SK-N-SH (cell line): ENCODE measurements around the gene CCNY. TPM values are rescaled to one million over a fixed set of nuclear protein-coding genes. Genes with fewer than 3 reads are reported as not detected.

Experiments used
- CTCF ChIA-PET: fragments of 300-600, 350-600 bp; formaldehyde crosslinking; extraction: SDS; loops from one replicate; lab custom pipeline; 2021; lab: Yijun Ruan, JAX
- POLR2A ChIA-PET: fragments of 350-600 bp; sonication (Branson Sonifier 250); formaldehyde crosslinking; extraction: SDS; loops from one replicate; lab custom pipeline; 2020; ENCODE audit warnings: antibody characterized with exemption, inconsistent platforms; lab: Yijun Ruan, JAX
- DNase-seq: peaks from one replicate; pipeline ENCODE4 v3.0.0; 2012
- H2AFZ ChIP-seq: fragments of 200-600 bp; sonication (generic); 2 replicates; pipeline ENCODE4 v1.8.1; 2016; ENCODE audit warnings: antibody characterized with exemption, mild to moderate bottlenecking, low read depth
- H3F3A ChIP-seq: fragments of 200-600 bp; sonication (generic); replicated peaks from 2 replicates; pipeline ENCODE3; 2016; ENCODE audit warnings: antibody characterized with exemption, mild to moderate bottlenecking; ENCODE audit not compliant: insufficient read depth
- H3K27ac ChIP-seq, 2 experiments: fragments of 200-500 bp in 1 of 2; fragments of 200-600 bp in 1 of 2; sonication (Bioruptor generic) in 1 of 2; sonication (generic), shearing (Covaris generic) in 1 of 2; 2 replicates each; pipeline versions ENCODE4 v1.5.1 to v1.6.1; 2014 to 2016; ENCODE audit warnings: low read depth in 2 of 2, inconsistent platforms in 1 of 2, low read length in 1 of 2, mild to moderate bottlenecking in 1 of 2, mixed read lengths in 1 of 2
- H3K27me3 ChIP-seq: fragments of 200-600 bp; sonication (generic), shearing (Covaris generic); 2 replicates; pipeline ENCODE4 v1.6.1; 2016; ENCODE audit warnings: mixed run types; ENCODE audit not compliant: insufficient read depth
- H3K36me3 ChIP-seq, 2 experiments: fragments of 200-500 bp in 1 of 2; fragments of 200-600 bp in 1 of 2; sonication (Bioruptor generic) in 1 of 2; sonication (generic) in 1 of 2; replicated peaks in 1 of 2; 2 replicates each; pipeline versions ENCODE3 to v1.5.1; 2014 to 2016; ENCODE audit warnings: low read length in 1 of 2, mild to moderate bottlenecking in 1 of 2; ENCODE audit not compliant: insufficient read depth in 2 of 2, control insufficient read depth in 1 of 2
- H3K4me1 ChIP-seq, 2 experiments: fragments of 200-500 bp in 1 of 2; fragments of 200-600 bp in 1 of 2; sonication (Bioruptor generic) in 1 of 2; sonication (generic), shearing (Covaris generic) in 1 of 2; 2 replicates each; pipeline versions ENCODE4 v1.5.1 to v1.6.1; 2014 to 2016; ENCODE audit warnings: low read depth in 1 of 2, low read length in 1 of 2, mixed run types in 1 of 2; ENCODE audit not compliant: insufficient read depth in 2 of 2, control insufficient read depth in 1 of 2
- H3K4me2 ChIP-seq: fragments of 200-600 bp; sonication (generic), shearing (Covaris generic); 2 replicates; pipeline ENCODE4 v1.6.1; 2017; ENCODE audit warnings: mixed run types
- H3K4me3 ChIP-seq, 2 experiments: fragments of 200-500 bp in 1 of 2; fragments of 200-600 bp in 1 of 2; sonication (Bioruptor generic) in 1 of 2; sonication (generic), shearing (Covaris generic) in 1 of 2; 2 replicates each; pipeline versions ENCODE4 v1.5.1 to v1.8.1; 2014 to 2016; ENCODE audit warnings: low read depth in 2 of 2, inconsistent platforms in 1 of 2, low read length in 1 of 2, mild to moderate bottlenecking in 1 of 2, mixed read lengths in 1 of 2, moderate library complexity in 1 of 2
- H3K79me2 ChIP-seq: fragments of 200-600 bp; sonication (generic); 2 replicates; pipeline ENCODE4 v1.8.1; 2017; ENCODE audit warnings: mild to moderate bottlenecking; ENCODE audit not compliant: insufficient read depth
- H3K9ac ChIP-seq: fragments of 200-600 bp; sonication (generic); 2 replicates; pipeline ENCODE4 v1.6.1; 2017; ENCODE audit warnings: mixed run types
- H3K9me2 ChIP-seq: fragments of 200-600 bp; sonication (generic); 2 replicates; pipeline ENCODE4 v1.6.1; 2017; ENCODE audit warnings: mixed run types
- H3K9me3 ChIP-seq: fragments of 200-600 bp; sonication (generic); 2 replicates; pipeline ENCODE4 v1.6.1; 2017; ENCODE audit warnings: mixed run types, mild to moderate bottlenecking, moderate library complexity
- H4K20me1 ChIP-seq: fragments of 200-600 bp; sonication (generic); 2 replicates; pipeline ENCODE4 v1.6.1; 2017; ENCODE audit warnings: mild to moderate bottlenecking, mixed run types; ENCODE audit not compliant: insufficient read depth
- CHD2 ChIP-seq: fragments of 150-350 bp; IDR thresholded peaks from 2 replicates; pipeline ENCODE4 v1.6.1; 2018; ENCODE audit warnings: low read length; ENCODE audit not compliant: partially characterized antibody
- EP300 ChIP-seq, 2 experiments: IDR thresholded peaks; 2 replicates each; pipeline versions ENCODE4 v1.4.0 to v1.6.1; 2012; ENCODE audit warnings: borderline replicate concordance in 1 of 2, low read depth in 1 of 2, low read length in 1 of 2
- FOSL2 ChIP-seq: IDR thresholded peaks from 2 replicates; pipeline ENCODE4 v1.4.0; 2012; ENCODE audit warnings: low read depth, mild to moderate bottlenecking, moderate library complexity, borderline replicate concordance
- FOXJ3 ChIP-seq: sonication (generic); formaldehyde crosslinking; IDR thresholded peaks from 2 replicates; pipeline ENCODE4 v1.5.1; 2020; ENCODE audit warnings: mild to moderate bottlenecking, missing genetic modification reagents
- FOXM1 ChIP-seq: IDR thresholded peaks from 2 replicates; pipeline ENCODE4 v1.4.0; 2012; ENCODE audit warnings: low read depth, mild to moderate bottlenecking
- GABPA ChIP-seq: IDR thresholded peaks from 2 replicates; pipeline ENCODE4 v1.4.0; 2012; ENCODE audit warnings: low read depth, mild to moderate bottlenecking
- NFIC ChIP-seq: IDR thresholded peaks from 2 replicates; pipeline ENCODE4 v1.4.0; 2012; ENCODE audit warnings: borderline replicate concordance
- NRF1 ChIP-seq: IDR thresholded peaks from 2 replicates; pipeline ENCODE4 v1.6.1; 2012; ENCODE audit warnings: low read depth, mild to moderate bottlenecking, low read length
- RFX5 ChIP-seq: IDR thresholded peaks from 2 replicates; pipeline ENCODE4 v1.6.1; 2012; ENCODE audit warnings: mild to moderate bottlenecking, improper control_type of control experiment, low read length
- SIN3A ChIP-seq: IDR thresholded peaks from 2 replicates; pipeline ENCODE4 v1.6.1; 2012; ENCODE audit warnings: low read depth, mild to moderate bottlenecking, low read length, moderate library complexity, borderline replicate concordance
- SMC3 ChIP-seq: IDR thresholded peaks from 2 replicates; pipeline ENCODE4 v1.6.1; 2012; ENCODE audit warnings: low read depth, low read length, improper control_type of control experiment
- TAF1 ChIP-seq: IDR thresholded peaks from 2 replicates; pipeline ENCODE4 v1.6.1; 2012; ENCODE audit warnings: low read depth, mild to moderate bottlenecking, low read length, moderate library complexity, borderline replicate concordance
- TCF12 ChIP-seq: IDR thresholded peaks from 2 replicates; pipeline ENCODE4 v1.4.0; 2012
- TEAD4 ChIP-seq: IDR thresholded peaks from 2 replicates; pipeline ENCODE4 v1.4.0; 2012; ENCODE audit warnings: mild to moderate bottlenecking, borderline replicate concordance; ENCODE audit not compliant: insufficient read depth
- YY1 ChIP-seq: IDR thresholded peaks from 2 replicates; pipeline ENCODE4 v1.4.0; 2012; ENCODE audit warnings: low read depth, mild to moderate bottlenecking
- WGBS: methylation state at CpG from one replicate; pipeline ENCODE4 v1.1.6; 2017; ENCODE audit warnings: low lambda C conversion rate; 5-methylcytosine and 5-hydroxymethylcytosine counted together
- polyA plus RNA-seq, 3 experiments: library from polyadenylated mRNA; depleted of rRNA; stranded (reverse); fragments of >200 nt; gene quantifications; 2 replicates each; pipeline ENCODE4 v1.2.3, GENCODE V29; 2012
- TF ChIP-seq, protein P1 (sequence below): fragments of 150-350 bp; IDR thresholded peaks from 2 replicates; pipeline ENCODE4 v1.6.1; 2017; ENCODE audit warnings: antibody characterized with exemption, low read length, low read depth, borderline replicate concordance
- TF ChIP-seq, protein P2 (sequence below): IDR thresholded peaks from 2 replicates; pipeline ENCODE4; 2012
- TF ChIP-seq, protein P3 (sequence below): IDR thresholded peaks from 2 replicates; pipeline ENCODE4 v1.4.0; 2012; ENCODE audit warnings: low read depth, borderline replicate concordance
- TF ChIP-seq, protein P4 (sequence below): fragments of 200-600 bp; sonication (generic); IDR thresholded peaks from 2 replicates; pipeline ENCODE4 v1.6.1; 2017; ENCODE audit warnings: antibody characterized with exemption, mild to moderate bottlenecking, moderate library complexity

The CCNY gene
- polyA plus RNA-seq, 1 of the 3 experiments (the other 2 are of a cell fraction) = 29.4 TPM

DNA sequence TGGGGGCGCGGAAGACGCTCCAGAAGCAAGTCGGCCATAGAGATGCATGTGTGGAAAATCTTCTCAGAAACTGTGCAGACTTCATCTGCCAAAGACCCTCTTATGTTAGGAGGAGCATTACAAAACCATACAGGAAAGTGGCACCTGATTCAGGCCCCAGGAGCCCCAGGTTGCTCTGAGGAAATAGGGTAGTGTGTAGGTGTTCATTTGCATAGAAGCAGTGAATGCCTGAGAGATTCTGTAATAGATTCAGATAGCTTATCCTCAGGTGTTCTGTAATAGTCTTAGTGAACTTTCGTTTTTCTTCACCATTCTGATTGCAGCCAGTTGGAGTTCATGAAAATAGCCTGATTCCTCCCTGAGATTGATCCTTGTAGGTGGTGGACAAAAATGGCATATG lies 162.4 kb downstream of the CCNY start:
- Histone ChIP-seq H3K4me2 (no peak overlapping the region), H3K4me3 (no peak overlapping the region), H3K27me3 (no peaks in the 10 kb centered on the region), H3K79me2 (peaks cover 41% of the 10 kb centered on the region; the same call in 1 of the 2 replicates), H3F3A (no peaks in the 10 kb centered on the region), H4K20me1 (peaks cover 40% of the 10 kb centered on the region), H3K9me3 (no peaks in the 10 kb centered on the region), H3K27ac (no peak overlapping the region), H3K4me1 (peaks cover 0 to 43% of the 10 kb centered on the region in 2 experiments; a peak in 2 of 4 replicates), H3K9me2 (no peaks in the 10 kb centered on the region), H3K36me3 (no peaks in the 10 kb centered on the region), H3K9ac (no peak overlapping the region), H2AFZ (no peak overlapping the region)
- POLR2A ChIA-PET = no interaction called here
- DNase-seq = no peak
- CTCF ChIA-PET = no interaction called here
- TF ChIP-seq CHD2 (no peak), FOSL2 (no peak), FOXJ3 (CRISPR knock-in tag) (no peak), SIN3A (no peak), SMC3 (no peak), NFIC (no peak), GABPA (no peak), TCF12 (no peak), RFX5 (no peak), TEAD4 (no peak), TAF1 (no peak), YY1 (no peak), EP300 (IDR thresholded peaks at IDR 0.05; ENCODE audit: borderline replicate concordance in 1 of 2, low read depth in 1 of 2, low read length in 1 of 2) (no peak), FOXM1 (no peak), NRF1 (no peak)
- TF ChIP-seq, protein P1, sequence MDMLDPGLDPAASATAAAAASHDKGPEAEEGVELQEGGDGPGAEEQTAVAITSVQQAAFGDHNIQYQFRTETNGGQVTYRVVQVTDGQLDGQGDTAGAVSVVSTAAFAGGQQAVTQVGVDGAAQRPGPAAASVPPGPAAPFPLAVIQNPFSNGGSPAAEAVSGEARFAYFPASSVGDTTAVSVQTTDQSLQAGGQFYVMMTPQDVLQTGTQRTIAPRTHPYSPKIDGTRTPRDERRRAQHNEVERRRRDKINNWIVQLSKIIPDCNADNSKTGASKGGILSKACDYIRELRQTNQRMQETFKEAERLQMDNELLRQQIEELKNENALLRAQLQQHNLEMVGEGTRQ = no peak
- TF ChIP-seq, protein P2, sequence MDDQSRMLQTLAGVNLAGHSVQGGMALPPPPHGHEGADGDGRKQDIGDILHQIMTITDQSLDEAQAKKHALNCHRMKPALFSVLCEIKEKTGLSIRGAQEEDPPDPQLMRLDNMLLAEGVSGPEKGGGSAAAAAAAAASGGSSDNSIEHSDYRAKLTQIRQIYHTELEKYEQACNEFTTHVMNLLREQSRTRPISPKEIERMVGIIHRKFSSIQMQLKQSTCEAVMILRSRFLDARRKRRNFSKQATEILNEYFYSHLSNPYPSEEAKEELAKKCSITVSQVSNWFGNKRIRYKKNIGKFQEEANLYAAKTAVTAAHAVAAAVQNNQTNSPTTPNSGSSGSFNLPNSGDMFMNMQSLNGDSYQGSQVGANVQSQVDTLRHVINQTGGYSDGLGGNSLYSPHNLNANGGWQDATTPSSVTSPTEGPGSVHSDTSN = no peak
- TF ChIP-seq, protein P3, sequence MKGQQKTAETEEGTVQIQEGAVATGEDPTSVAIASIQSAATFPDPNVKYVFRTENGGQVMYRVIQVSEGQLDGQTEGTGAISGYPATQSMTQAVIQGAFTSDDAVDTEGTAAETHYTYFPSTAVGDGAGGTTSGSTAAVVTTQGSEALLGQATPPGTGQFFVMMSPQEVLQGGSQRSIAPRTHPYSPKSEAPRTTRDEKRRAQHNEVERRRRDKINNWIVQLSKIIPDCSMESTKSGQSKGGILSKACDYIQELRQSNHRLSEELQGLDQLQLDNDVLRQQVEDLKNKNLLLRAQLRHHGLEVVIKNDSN = no peak
- TF ChIP-seq, protein P4, sequence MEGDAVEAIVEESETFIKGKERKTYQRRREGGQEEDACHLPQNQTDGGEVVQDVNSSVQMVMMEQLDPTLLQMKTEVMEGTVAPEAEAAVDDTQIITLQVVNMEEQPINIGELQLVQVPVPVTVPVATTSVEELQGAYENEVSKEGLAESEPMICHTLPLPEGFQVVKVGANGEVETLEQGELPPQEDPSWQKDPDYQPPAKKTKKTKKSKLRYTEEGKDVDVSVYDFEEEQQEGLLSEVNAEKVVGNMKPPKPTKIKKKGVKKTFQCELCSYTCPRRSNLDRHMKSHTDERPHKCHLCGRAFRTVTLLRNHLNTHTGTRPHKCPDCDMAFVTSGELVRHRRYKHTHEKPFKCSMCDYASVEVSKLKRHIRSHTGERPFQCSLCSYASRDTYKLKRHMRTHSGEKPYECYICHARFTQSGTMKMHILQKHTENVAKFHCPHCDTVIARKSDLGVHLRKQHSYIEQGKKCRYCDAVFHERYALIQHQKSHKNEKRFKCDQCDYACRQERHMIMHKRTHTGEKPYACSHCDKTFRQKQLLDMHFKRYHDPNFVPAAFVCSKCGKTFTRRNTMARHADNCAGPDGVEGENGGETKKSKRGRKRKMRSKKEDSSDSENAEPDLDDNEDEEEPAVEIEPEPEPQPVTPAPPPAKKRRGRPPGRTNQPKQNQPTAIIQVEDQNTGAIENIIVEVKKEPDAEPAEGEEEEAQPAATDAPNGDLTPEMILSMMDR = no peak
- WGBS = 90% methylated on average over 5 of the region's 5 CpGs
